GM19395 (cell line): ENCODE data around the gene BEST4.
"Not testable (repeated sequence)": the region's sequence is repeated elsewhere in the genome, so short reads cannot be mapped to it uniquely, and the experiment has no call there.

Experiments
- ATAC-seq: cut with Tn5 transposase; IDR thresholded peaks from one replicate; pipeline ENCODE4 v1.9.1; 2021; ENCODE audit warnings: mild to moderate bottlenecking, moderate library complexity; ENCODE audit not compliant: unreplicated experiment

BEST4 gene

GRCh38 chr1:44788120-44788860 lies at the start of gene BEST4:
Gene BEST4, minus strand, starts transcription at chr1:44788170. Its CDS starts 465 bp downstream, at chr1:44787705.
- ATAC-seq = no peak

GRCh38 chr1:44835738-44836675 lies 48.0 kb upstream of the BEST4 start:
- peak; percentile 80 for ATAC-seq

- no peak for ATAC-seq
These were observed 46.4 kb upstream of the BEST4 start for GRCh38 chr1:44834328-44834727.

GRCh38 chr1:44832056-44832705 lies 44.2 kb upstream of the BEST4 start:
- ATAC-seq = no peak

DNA sequence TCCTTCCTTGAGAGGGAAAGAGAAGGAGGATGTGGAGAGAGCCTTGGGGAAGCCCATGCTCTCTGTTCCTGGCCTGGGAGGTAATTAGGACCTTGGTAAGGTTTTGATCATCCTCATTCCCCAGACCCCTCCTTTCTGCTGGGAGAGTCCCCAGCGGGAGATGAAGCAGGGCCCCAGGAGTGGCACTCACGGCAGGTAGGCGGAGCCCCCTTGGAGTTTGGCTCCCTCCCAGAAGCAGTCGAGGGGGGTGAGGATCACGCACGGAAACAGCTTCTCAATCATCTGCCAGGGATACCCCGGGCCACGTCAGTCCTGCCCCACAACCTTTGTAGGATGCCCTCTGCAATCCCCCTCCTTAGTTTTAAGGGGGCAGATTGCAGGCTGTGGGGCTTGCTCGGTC lies 43.5 kb upstream of the BEST4 start:
- ATAC-seq = no peak

DNA sequence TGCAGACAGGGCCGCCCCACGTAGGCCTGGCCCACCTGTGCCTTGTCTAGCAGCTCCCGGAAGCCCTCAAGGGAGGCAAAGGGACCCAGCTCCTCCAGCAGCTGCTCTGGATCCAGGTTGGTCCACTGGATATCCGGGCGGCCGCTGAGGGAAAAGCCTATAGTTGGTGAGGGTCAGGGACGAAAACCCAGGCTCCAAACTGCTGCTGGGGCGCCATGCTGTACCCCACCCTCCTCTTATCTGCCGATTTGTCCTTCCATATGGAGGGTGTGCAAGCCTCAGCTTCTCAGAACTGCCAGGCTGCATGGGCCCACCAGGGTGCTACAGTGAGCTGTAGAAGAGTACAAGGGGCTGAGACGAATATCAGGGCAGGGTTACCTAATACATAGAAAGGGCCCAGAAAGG lies 42.9 kb upstream of the BEST4 start:
- ATAC-seq = no peak

- no peak for ATAC-seq
These were observed 41.8 kb upstream of the BEST4 start for GRCh38 chr1:44829506-44830384.

DNA sequence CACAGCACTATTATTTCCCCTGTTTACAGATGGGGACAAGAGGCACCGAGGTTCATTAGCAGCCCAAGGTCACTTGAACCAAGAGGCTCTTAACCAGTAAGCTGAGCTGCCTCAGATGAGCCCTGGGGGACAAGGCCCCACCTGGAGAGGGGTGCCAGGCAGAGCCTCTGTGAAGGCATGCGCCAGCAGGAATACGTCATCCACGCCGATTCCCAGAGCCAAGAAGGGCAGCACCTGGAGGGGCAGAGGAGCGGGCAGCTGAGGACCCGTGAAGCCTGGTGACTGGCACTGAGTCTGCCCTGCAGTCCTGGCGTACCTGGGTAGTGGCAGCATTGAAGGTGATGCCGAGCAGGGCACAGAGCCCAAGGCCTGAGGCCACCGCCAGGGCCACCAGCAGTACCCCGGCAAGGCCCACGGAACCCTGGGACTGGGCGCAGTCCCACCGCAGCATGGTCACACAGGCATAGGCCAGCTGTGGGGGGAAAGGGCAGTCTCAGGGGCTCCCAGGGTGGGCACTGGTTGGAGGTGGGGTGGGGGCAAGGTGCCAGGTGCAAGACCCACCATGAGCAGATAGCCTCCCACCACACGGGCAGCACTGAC lies 41.0 kb upstream of the BEST4 start:
- ATAC-seq = no peak

DNA sequence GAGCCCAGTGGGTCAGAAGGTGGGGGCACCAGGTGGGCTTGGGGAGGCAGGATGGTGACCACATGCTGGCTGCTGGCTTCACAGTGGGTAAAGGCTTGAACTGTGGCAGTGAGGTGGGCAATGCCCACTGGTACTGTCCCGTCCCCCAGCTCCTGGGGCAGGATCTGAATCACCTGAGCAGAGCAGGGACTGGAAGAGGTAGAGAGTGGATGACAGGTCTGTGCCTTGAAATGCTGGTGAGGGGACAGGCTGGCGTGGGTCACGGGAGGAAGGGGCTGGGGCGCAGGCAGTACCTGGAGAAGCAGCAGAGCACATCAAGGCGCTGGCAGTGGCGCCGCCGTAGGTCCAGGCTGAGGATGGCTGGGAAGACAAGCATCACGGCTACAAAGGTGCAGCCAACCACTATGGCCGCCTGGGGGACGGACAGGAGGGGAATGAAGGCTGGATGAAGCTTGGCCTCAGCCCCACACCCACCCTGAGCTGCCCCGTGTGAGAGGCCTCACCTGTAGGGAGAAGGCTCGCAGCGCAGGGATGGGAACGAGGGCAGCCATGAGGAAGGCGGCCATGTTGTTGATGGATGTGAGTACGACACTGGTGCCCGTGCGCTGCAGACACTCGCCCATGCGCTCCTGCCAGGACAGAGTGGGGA lies 40.2 kb upstream of the BEST4 start:
- no peak for ATAC-seq

DNA sequence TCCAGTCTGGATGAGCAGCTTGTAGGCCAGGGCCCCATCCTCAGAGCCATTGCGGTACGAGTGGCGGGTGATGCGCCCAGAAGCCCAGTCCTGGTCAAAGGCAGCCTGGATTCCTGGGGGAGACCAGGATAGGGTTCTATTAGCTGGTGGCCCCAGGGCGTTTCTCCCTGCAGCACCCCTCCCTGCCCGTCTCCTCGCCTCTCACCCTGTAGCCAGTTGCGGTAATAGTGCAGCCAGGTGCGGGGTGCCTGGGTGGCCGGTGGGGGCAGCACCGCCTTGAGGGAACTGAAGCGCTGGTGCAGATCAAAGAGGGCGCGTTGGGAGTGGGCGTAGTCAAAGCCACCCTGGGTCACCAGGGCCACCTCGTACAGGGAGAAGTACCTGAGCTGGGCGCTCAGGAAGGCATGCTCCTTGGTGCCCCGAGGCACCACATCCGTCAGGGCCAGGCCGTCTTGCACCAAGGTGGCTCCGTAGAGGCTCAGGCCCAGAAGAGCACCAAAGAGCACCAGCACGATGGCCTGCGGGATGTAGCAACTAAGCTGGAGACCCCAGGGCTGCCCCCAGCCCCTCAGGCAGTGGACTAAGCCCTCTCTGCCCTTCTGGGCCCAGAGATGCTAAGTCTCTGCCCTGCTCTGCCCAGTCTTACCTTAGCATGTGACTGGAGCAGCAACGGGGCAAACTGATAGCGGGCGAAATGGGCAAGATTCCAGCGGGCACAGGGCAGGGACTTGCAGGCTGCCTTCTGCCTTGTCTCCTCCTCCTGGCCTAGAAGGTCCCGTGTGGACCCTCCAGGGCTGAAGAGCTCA lies 39.4 kb upstream of the BEST4 start:
- ATAC-seq = no peak

- no peak for ATAC-seq
These were observed 38.6 kb upstream of the BEST4 start for GRCh38 chr1:44826375-44827196.

DNA sequence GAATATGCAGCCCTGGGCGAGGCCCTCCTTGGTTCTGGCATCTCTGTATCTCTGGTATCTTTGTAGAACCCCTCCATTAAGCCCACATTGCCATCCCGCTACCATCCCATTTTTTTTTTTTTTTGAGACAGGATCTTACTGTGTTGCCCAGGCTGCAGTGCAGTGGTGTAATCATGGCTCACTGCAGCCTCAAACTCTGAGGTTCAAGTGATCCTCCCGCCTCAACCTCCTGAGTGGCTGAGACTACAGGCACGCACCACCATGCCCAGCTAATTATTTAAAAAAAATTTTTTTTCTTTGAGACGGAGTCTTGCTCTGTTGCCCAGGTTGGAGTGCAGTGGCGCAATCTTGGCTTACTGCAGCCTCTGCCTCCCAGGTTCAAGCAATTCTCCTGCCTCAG lies 36.4 kb upstream of the BEST4 start:
- ATAC-seq = not testable (repeated sequence)

- no peak for ATAC-seq
These were observed 35.0 kb upstream of the BEST4 start for GRCh38 chr1:44822981-44823451.

DNA sequence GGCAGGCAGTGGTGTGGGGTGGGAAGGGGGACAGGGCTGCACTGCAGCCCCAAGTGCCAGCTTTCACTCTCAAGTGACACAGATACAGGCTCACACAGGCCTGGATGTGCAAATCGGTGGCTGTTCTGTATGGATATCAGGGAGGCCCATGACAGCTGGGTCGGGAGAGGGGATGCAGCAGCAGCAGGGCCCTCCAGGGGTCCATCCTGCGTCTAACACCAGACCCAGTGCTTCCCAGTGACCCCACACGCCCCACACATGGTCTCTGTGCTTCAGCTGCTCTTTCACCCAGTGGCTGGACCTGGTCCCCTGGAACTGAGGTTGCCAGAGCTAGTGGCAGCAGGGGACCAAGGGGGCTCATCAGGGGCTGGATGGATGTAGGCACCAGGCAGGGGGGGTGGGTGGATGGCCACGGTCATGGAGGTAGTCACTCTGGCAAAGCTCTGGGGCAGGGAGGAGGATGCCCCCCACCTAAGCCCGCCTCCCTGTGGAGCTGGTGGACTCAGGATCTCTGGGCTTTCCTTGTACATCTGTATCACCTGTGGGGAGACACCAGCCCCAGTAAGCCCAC lies 34.2 kb upstream of the BEST4 start:
- no peak for ATAC-seq

DNA sequence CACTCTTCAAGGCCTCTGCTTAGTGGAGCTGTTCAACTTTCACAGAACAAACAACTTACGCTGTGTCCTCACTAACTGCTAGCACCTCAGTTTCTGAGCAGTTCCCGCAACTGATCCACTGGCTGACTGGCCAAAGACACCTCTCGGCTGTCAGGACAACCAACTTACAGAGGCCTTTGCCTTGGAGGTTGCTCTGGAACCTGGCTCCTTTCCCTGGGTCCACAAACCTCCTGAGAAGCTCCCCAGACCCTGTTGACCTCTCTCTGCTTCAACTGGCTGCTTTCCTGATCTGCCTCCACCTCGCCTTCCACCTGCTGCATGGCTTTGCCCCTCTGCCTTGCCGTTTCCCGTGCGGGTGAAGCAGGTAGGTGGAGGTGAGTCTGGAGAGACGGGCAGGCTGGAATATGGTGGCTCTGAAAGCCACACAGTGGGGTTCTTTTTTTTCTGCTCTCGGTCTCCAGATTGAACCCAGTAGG lies 33.3 kb upstream of the BEST4 start:
- no peak for ATAC-seq

DNA sequence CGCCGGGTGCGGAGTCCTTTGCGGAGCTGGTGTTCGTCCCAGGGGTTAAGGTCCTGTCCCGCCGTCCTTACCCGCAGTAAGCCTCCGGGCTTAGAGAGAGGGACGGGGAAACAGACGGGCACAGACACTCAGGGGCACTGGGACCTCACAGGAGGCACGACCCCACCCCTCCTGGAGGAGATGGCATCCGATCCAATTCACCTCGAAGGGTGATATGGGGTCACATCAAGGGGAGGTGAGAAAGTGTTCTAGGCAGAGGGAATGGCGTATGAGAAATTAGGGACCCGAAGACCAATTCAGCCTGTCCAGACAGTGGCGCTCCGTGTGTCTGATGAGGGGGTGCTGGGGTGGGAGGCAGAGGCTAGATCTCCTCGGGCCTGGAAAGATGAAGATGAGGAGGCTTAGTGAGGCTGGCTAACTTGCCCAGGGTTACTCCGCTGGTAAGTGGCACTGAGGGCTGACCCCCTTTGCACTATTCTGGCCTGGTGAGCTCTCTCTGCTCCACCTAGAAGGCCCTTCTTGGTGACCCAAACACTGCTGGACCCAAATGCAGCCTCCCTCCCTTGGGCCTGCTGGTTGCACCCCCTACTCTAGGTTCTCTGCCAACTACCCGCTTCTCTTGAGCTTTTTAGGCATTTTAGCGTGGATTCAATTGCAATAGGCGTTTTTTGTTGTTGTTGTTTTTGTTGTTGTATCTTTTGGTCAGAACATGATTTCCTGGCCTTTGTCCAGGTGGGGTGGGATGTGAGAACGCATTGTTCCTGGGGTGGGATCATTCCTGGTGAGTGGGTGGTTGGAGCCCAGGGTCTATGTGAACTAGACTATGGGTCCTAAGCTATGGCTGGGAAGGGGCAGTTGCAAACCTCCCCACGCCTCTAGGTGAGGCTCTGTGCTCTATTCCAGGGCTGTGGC lies 32.6 kb upstream of the BEST4 start:
- peak; percentile 20 for ATAC-seq
